HEK293T (cell line): Measurements from ENCODE around the gene FBXL5.

Source experiments
- CTCF ChIA-PET: fragments of 350-600 bp; formaldehyde crosslinking; extraction: SDS; loops from one replicate; lab custom pipeline; 2021; ENCODE audit warnings: antibody characterized with exemption, inconsistent platforms; lab: Yijun Ruan, JAX
- POLR2A ChIA-PET: fragments of 350-600 bp; formaldehyde crosslinking; extraction: SDS; loops from one replicate; lab custom pipeline; 2020; ENCODE audit warnings: antibody characterized with exemption, inconsistent platforms; lab: Yijun Ruan, JAX
- DNase-seq: peaks from one replicate; pipeline ENCODE4 v3.0.0; 2012; ENCODE audit warnings: mixed read lengths; ENCODE audit errors: extremely low spot score
- ARNT ChIP-seq: fragments of 450-650 bp; IDR thresholded peaks from 2 replicates; pipeline ENCODE4 v1.6.1; 2017; ENCODE audit warnings: mild to moderate bottlenecking
- BHLHE40 ChIP-seq: fragments of 450-650 bp; IDR thresholded peaks from 2 replicates; pipeline ENCODE4 v1.6.1; 2016; ENCODE audit warnings: mild to moderate bottlenecking, moderate library complexity, borderline replicate concordance
- CTBP1 ChIP-seq: fragments of 450-650 bp; IDR thresholded peaks from 2 replicates; pipeline ENCODE4 v1.6.1; 2016; ENCODE audit warnings: borderline replicate concordance
- ELF4 ChIP-seq: fragments of 450-650 bp; IDR thresholded peaks from 2 replicates; pipeline ENCODE4 v1.6.1; 2017; ENCODE audit warnings: antibody characterized with exemption
- FOXA1 ChIP-seq: fragments of 450-650 bp; IDR thresholded peaks from 2 replicates; pipeline ENCODE4 v1.6.1; 2016; ENCODE audit warnings: mild to moderate bottlenecking
- FOXK2 ChIP-seq: fragments of 450-650 bp; IDR thresholded peaks from 2 replicates; pipeline ENCODE4 v1.6.1; 2016; ENCODE audit warnings: mild to moderate bottlenecking
- FOXM1 ChIP-seq: fragments of 450-650 bp; IDR thresholded peaks from 2 replicates; pipeline ENCODE4 v1.6.1; 2017; ENCODE audit warnings: mild to moderate bottlenecking, borderline replicate concordance
- HDGF ChIP-seq: fragments of 450-650 bp; IDR thresholded peaks from 2 replicates; pipeline ENCODE4 v1.6.1; 2017; ENCODE audit warnings: antibody characterized with exemption, borderline replicate concordance
- L3MBTL2 ChIP-seq: fragments of 450-650 bp; conservative IDR thresholded peaks from 2 replicates; pipeline ENCODE4 v1.6.1; 2016; ENCODE audit warnings: mild to moderate bottlenecking
- LEF1 ChIP-seq: fragments of 450-650 bp; IDR thresholded peaks from 2 replicates; pipeline ENCODE4 v1.6.1; 2017; ENCODE audit warnings: mild to moderate bottlenecking, borderline replicate concordance
- NFRKB ChIP-seq: fragments of 450-650 bp; IDR thresholded peaks from 2 replicates; pipeline ENCODE4 v1.6.1; 2016; ENCODE audit warnings: mild to moderate bottlenecking, moderate library complexity
- SP1 ChIP-seq: fragments of 450-650 bp; IDR thresholded peaks from 2 replicates; pipeline ENCODE4 v1.6.1; 2017
- SUZ12 ChIP-seq: fragments of 450-650 bp; IDR thresholded peaks from 2 replicates; pipeline ENCODE4 v1.6.1; 2016; ENCODE audit warnings: mild to moderate bottlenecking
- ZNF384 ChIP-seq: fragments of 450-650 bp; IDR thresholded peaks from 2 replicates; pipeline ENCODE4 v1.6.1; 2016
- TF ChIP-seq, protein P1 (sequence below): fragments of 450-650 bp; IDR thresholded peaks from 2 replicates; pipeline ENCODE4 v1.6.1; 2016

Gene FBXL5

GRCh38 chr4:15654593-15655222, 449 bp downstream of the FBXL5 start:
- DNase-seq, result peak; percentile 36
- TF ChIP-seq ARNT (0 out of 2 replicates have a peak, but pooled peaks have one; percentile 12), SUZ12 (no peak), FOXA1 (no peak)
- ChIA-PET CTCF (interaction anchor here (1.1 kb wide), 1 partner anchor 453 kb away, joined by 3 read pairs; no protein-coding TSS in a partner anchor), POLR2A (interaction anchor here (0.7 to 5.1 kb wide), 5 partner anchors 10 to 184 kb away, joined by 3 to 36 read pairs (median 3); partner anchors contain the start of gene FAM200B)

- ChIA-PET POLR2A (interaction anchor here (0.7 to 5.1 kb wide), 6 partner anchors 9 to 647 kb away, joined by 3 to 36 read pairs (median 4); partner anchors contain the start of gene FAM200B), CTCF (interaction anchor here (1.1 kb wide), 1 partner anchor 454 kb away, joined by 3 read pairs; no protein-coding TSS in a partner anchor)
- TF ChIP-seq CTBP1 (no peak), SP1 (no peak), LEF1 (no peak), SUZ12 (no peak), HDGF (no peak), FOXK2 (no peak), ZNF384 (no peak), FOXM1 (no peak), ARNT (no peak), ELF4 (no peak), L3MBTL2 (no peak; the same call in 1 of the 2 replicates), BHLHE40 (no peak)
- TF ChIP-seq, protein P1, sequence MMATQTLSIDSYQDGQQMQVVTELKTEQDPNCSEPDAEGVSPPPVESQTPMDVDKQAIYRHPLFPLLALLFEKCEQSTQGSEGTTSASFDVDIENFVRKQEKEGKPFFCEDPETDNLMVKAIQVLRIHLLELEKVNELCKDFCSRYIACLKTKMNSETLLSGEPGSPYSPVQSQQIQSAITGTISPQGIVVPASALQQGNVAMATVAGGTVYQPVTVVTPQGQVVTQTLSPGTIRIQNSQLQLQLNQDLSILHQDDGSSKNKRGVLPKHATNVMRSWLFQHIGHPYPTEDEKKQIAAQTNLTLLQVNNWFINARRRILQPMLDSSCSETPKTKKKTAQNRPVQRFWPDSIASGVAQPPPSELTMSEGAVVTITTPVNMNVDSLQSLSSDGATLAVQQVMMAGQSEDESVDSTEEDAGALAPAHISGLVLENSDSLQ, result no peak
- DNase-seq, result no peak
Measured at GRCh38 chr4:15653864-15654592, 1.1 kb downstream of the FBXL5 start.

DNA sequence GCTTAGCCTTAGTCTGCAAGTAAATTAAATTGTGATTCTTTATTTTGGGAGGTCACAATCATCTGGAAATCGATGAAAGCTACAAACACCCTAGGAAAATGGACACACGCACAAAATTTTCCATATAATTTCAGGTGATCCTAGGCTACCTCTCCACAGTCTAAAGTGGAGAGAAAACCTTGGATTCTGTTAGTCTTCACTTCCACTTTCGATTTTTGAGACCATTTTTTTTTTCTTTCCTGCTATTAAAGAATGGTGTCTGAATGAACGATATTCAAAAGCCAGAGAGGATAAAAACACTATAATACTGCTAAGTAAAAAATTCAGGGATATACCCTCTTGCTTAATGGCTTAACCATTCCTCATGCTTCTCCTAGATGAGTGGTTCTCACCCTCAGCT, 1.7 kb downstream of the FBXL5 start:
- ChIA-PET POLR2A (interaction anchor here (1.1 to 5.1 kb wide), 4 partner anchors 8 to 646 kb away, joined by 3 to 36 read pairs (median 6); partner anchors contain the start of gene FAM200B), CTCF (interaction anchor here (1.1 kb wide), 1 partner anchor 455 kb away, joined by 3 read pairs; no protein-coding TSS in a partner anchor)
- DNase-seq, result no peak
- no peak for TF ChIP-seq LEF1
- TF ChIP-seq FOXA1, result no peak
- TF ChIP-seq FOXK2, result no peak
- no peak for TF ChIP-seq BHLHE40
- no peak for TF ChIP-seq ZNF384
- TF ChIP-seq HDGF, result no peak

GRCh38 chr4:15652841-15653240, 2.3 kb downstream of the FBXL5 start:
- TF ChIP-seq, protein P1, result no peak
- CTCF ChIA-PET, result interaction anchor here (0.6 kb wide), 1 partner anchor 174 kb away, joined by 3 read pairs; no protein-coding TSS in a partner anchor
- no peak for DNase-seq
- POLR2A ChIA-PET, result interaction anchor here (1.1 to 5.1 kb wide), 3 partner anchors 29 to 646 kb away, joined by 6 to 36 read pairs (median 6); partner anchors contain the start of gene FAM200B

DNA sequence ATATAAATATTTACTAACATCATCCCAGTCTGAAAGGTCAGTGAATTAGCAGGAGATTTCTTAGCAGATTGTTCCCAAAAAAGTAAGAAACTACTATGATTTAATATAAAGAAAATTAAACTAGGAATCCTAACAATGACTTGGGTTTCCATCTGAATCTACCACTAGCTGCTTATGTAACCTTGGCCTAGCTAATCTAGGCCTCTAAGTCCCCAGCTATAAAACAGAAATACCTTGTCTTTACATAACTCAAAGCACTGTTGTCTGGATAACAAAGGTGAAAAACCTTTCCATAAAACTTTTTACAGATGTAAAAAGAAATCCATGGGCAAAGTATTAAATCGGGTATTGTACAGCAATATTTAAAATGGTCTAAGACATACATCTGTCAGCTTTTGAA, 3.0 kb downstream of the FBXL5 start:
- CTCF ChIA-PET, result interaction anchor here (0.6 to 0.9 kb wide), 2 partner anchors 28 to 173 kb away, joined by 3 read pairs; no protein-coding TSS in a partner anchor
- DNase-seq, result no peak
- TF ChIP-seq FOXM1 (no peak), SP1 (no peak), NFRKB (no peak), BHLHE40 (no peak), L3MBTL2 (no peak), SUZ12 (no peak), ZNF384 (no peak), LEF1 (no peak), FOXK2 (no peak), ARNT (no peak), FOXA1 (no peak), ELF4 (no peak)
- TF ChIP-seq, protein P1, result no peak
- POLR2A ChIA-PET, result interaction anchor here (1.2 kb wide), 1 partner anchor 173 kb away, joined by 6 read pairs; no protein-coding TSS in a partner anchor

GRCh38 chr4:15651676-15652075, 3.5 kb downstream of the FBXL5 start:
- no peak for TF ChIP-seq LEF1
- no peak for DNase-seq
- CTCF ChIA-PET, result interaction anchor here (0.9 kb wide), 1 partner anchor 28 kb away, joined by 3 read pairs; no protein-coding TSS in a partner anchor
- POLR2A ChIA-PET, result interaction anchor here (1.2 kb wide), 1 partner anchor 172 kb away, joined by 6 read pairs; no protein-coding TSS in a partner anchor
